Neural progenitor cell (in vitro differentiated cells): ENCODE data around the gene ELP5.

ENCODE experiments used
- CTCF ChIP-seq: fragments of 200-600 bp; sonication (generic); IDR thresholded peaks from 2 replicates; pipeline ENCODE4 v1.5.1; 2017; ENCODE audit warnings: antibody characterized with exemption, mild to moderate bottlenecking
- EZH2 ChIP-seq: fragments of 200-600 bp; sonication (generic); IDR thresholded peaks from 2 replicates; pipeline ENCODE4 v1.6.1; 2017; ENCODE audit warnings: antibody characterized with exemption, mild to moderate bottlenecking, moderate library complexity

GRCh38 chr17:7226721-7227710 lies 25.0 kb upstream of the ELP5 start:
- TF ChIP-seq EZH2 = no peak
- no peak for TF ChIP-seq CTCF
